Retinal pigment epithelial cell (primary cell): ENCODE results near the gene HSD11B2.

Source experiments
- DNase-seq: peaks from one replicate; pipeline ENCODE4 v3.0.0-alpha.2; 2010; ENCODE audit warnings: low read depth
- H3K4me3 ChIP-seq: 2 replicates; pipeline ENCODE4 v1.5.1; 2011; ENCODE audit warnings: mild to moderate bottlenecking, low read length, control low read depth, moderate library complexity
- TF ChIP-seq, protein P1 (sequence below): conservative IDR thresholded peaks from 2 replicates; pipeline ENCODE4 v1.5.1; 2011; ENCODE audit warnings: low read depth, low read length, control low read depth, inconsistent platforms

HSD11B2 gene

DNA sequence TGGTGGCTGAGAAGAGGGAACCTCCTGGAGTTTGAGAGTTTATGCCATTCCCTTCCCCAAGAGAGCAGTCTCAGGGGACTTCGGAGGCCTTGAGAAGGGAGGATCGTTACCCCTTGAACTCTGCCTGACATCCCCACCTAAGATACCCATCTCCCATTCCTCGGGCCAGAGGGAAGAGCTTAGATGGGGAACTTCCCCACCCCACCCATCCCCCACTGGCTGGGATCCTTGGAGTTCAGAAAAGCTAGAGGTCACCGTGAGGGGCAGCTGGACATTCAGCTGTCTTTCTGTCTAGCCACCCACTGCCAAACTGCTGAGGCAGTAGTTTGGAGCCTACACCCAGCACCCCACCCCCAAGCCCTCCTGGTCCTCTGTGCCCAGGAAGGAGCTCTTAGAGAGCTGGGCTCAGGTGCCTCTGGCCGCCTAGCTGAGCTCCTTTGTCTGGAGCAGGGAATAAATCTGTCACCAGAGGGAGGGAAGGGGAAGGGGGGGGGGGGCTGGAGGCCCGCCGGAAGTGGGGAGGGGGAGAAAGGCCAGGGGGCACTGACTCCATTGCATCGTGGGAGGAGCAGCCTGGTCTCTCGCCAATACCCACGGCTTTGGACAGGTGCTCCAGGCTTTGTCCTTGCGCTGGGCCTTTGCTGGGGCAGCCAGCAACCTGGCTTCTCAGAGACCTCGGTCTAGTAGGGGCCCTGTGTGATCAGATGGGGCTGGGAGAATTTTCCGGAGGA lies 1.0 kb downstream of the HSD11B2 start:
- DNase-seq, result no peak
- no peak overlapping the region for H3K4me3 ChIP-seq
- TF ChIP-seq, protein P1, sequence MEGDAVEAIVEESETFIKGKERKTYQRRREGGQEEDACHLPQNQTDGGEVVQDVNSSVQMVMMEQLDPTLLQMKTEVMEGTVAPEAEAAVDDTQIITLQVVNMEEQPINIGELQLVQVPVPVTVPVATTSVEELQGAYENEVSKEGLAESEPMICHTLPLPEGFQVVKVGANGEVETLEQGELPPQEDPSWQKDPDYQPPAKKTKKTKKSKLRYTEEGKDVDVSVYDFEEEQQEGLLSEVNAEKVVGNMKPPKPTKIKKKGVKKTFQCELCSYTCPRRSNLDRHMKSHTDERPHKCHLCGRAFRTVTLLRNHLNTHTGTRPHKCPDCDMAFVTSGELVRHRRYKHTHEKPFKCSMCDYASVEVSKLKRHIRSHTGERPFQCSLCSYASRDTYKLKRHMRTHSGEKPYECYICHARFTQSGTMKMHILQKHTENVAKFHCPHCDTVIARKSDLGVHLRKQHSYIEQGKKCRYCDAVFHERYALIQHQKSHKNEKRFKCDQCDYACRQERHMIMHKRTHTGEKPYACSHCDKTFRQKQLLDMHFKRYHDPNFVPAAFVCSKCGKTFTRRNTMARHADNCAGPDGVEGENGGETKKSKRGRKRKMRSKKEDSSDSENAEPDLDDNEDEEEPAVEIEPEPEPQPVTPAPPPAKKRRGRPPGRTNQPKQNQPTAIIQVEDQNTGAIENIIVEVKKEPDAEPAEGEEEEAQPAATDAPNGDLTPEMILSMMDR, result no peak

DNA sequence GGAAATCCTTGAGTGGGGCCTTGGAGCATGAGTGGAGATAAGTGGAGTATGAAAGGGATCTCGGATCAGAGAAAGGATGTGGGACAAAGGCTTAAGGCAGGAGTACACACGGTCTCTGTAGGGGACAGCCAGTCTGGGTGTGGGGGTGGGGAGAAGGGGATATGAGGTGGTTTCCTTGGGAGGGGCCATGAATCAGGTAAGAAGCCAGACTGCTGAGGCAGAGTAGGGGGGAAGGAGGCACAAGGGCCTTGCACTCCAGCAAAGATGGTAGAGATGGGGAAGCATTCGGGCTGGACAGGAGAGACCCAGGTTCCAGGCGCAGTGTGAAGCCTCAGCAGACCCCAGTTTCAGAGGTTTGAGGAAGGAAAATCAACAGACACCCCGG lies 1.6 kb downstream of the HSD11B2 start:
- TF ChIP-seq, protein P1, result no peak
- DNase-seq, result no peak
- no peak overlapping the region for H3K4me3 ChIP-seq

DNA sequence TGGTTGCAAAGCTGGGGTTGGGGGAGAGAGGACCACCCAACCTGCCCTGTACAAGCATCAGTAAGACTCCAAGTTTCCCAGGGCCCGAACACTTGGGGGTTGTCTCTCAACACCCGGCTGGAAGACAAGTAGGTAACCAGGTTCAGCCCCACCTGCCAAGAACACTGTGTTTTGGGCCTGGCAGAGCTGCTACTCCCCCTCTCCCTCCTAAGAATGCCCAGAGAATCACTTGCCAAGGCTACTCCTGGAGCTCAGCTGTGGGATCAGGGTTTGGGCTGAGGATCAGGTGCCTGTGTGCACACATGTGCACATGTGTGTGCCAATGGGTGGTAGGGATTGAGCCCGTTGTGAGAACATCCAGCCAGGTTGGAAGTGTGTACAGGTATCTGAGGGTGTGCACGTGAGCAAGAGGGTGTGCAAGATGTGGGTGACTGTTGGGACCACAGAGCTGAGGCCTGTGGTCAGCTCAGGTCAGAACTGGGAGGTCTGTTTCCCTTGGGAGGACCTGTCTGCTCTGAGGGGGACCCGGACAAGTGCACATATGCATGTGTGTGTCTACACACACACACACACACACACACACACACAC lies 2.3 kb downstream of the HSD11B2 start:
- TF ChIP-seq, protein P1, result no peak
- DNase-seq, result no peak
- H3K4me3 ChIP-seq, result no peak overlapping the region

DNA sequence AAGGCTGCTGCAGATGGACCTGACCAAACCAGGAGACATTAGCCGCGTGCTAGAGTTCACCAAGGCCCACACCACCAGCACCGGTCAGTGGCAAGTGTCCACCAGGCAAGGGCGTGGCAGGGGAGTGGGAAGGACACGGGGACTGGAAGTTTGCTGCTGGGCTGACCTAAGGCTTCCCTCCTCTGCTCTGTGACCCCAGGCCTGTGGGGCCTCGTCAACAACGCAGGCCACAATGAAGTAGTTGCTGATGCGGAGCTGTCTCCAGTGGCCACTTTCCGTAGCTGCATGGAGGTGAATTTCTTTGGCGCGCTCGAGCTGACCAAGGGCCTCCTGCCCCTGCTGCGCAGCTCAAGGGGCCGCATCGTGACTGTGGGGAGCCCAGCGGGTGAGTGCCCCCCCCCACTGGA lies 4.8 kb downstream of the HSD11B2 start:
- no peak overlapping the region for H3K4me3 ChIP-seq
- DNase-seq, result no peak
- TF ChIP-seq, protein P1, result no peak

DNA sequence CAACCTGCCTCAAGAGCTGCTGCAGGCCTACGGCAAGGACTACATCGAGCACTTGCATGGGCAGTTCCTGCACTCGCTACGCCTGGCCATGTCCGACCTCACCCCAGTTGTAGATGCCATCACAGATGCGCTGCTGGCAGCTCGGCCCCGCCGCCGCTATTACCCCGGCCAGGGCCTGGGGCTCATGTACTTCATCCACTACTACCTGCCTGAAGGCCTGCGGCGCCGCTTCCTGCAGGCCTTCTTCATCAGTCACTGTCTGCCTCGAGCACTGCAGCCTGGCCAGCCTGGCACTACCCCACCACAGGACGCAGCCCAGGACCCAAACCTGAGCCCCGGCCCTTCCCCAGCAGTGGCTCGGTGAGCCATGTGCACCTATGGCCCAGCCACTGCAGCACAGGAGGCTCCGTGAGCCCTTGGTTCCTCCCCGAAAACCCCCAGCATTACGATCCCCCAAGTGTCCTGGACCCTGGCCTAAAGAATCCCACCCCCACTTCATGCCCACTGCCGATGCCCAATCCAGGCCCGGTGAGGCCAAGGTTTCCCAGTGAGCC lies 5.8 kb downstream of the HSD11B2 start:
- no peak overlapping the region for H3K4me3 ChIP-seq
- DNase-seq, result no peak
- TF ChIP-seq, protein P1, result no peak

DNA sequence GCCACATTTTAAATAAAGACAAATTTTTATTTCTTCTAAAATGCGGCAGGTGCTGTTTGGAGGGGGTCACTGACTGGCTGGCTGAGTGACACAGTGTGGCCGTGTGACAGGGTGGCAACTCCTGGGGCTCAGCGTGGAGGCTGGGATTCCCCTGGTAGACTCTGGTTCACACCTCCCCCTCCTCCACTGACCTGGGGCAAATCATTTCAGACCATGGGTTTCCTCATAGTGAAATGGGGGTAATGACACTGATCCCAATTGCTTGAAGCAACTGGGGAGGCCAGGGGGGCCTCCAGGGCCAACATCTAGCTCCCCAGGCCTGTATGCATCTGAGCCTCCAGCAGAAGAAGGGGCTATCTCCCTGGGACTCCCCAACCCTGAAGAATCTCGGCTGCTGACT lies 6.6 kb downstream of the HSD11B2 start:
- H3K4me3 ChIP-seq, result no peak overlapping the region
- DNase-seq, result no peak
- TF ChIP-seq, protein P1, result no peak
